HCT116 (cell line): ENCODE results near the gene ALDH1L2. TPM values are rescaled to one million over a fixed set of nuclear protein-coding genes. Genes with fewer than 3 reads are reported as not detected.

ENCODE experiments used
- ATAC-seq: fragments of 200-7000 bp; cut with Tn5 transposase; 2 replicates; pipeline ENCODE4 v1.9.1; 2020; ENCODE audit warnings: mild to moderate bottlenecking, moderate library complexity
- BruUV-seq: library from RNA; stranded (reverse); fragments of 400-500 nt; replicated peaks from 2 replicates; lab custom pipeline; 2021; lab: Mats Ljungman, UMichigan
- CTCF ChIA-PET: fragments of 300-600 bp; sonication (Branson Sonifier 250); formaldehyde crosslinking; loops from one replicate; lab custom pipeline; 2021; ENCODE audit warnings: antibody characterized with exemption; lab: Charles Lee
- POLR2A ChIA-PET: fragments of 300-600, 350-600 bp; sonication (Branson Sonifier 250); formaldehyde crosslinking; loops from one replicate; lab custom pipeline; 2021; ENCODE audit warnings: antibody characterized with exemption; lab: Charles Lee
- RAD21 ChIA-PET, 2 experiments: fragments of 300-600 bp; sonication (Branson Sonifier 250); formaldehyde crosslinking; loops; one replicate each; lab custom pipeline; 2023; ENCODE audit warnings: low total read pairs in 2 of 2; ENCODE audit not compliant: uncharacterized antibody in 2 of 2, unreplicated experiment in 2 of 2, low non-redundant PET in 1 of 2; lab: Charles Lee
- DNase-seq: peaks from one replicate; pipeline ENCODE4 v3.0.0-alpha.2; 2010; ENCODE audit warnings: low read depth, low spot score
- H2AFZ ChIP-seq: fragments of 200-600 bp; shearing (Covaris generic), sonication (generic); 2 replicates; pipeline ENCODE4 v1.6.1; 2017; ENCODE audit warnings: low read depth, mixed run types, mixed read lengths, antibody characterized with exemption, low read length; ENCODE audit not compliant: poor library complexity, severe bottlenecking
- H3K27ac ChIP-seq: 2 replicates; pipeline ENCODE4 v1.5.1; 2012; ENCODE audit warnings: low read depth, low read length
- H3K27me3 ChIP-seq: fragments of 200-600 bp; sonication (generic); 2 replicates; pipeline ENCODE4 v1.6.1; 2016; ENCODE audit warnings: mixed run types, low read length, mixed read lengths; ENCODE audit not compliant: insufficient read depth
- H3K36me3 ChIP-seq, 2 experiments: fragments of 200-500 bp in 1 of 2; fragments of 200-600 bp in 1 of 2; sonication (Bioruptor generic) in 1 of 2; sonication (generic) in 1 of 2; 2 replicates each; pipeline versions ENCODE4 v1.5.1 to v1.6.1; 2014 to 2016; ENCODE audit warnings: low read length in 2 of 2, inconsistent platforms in 1 of 2, mixed read lengths in 1 of 2, mixed run types in 1 of 2; ENCODE audit not compliant: insufficient read depth in 2 of 2, control insufficient read depth in 1 of 2
- H3K4me1 ChIP-seq, 2 experiments: fragments of 200-600 bp in 1 of 2; sonication (generic) in 1 of 2; 2 replicates each; pipeline versions ENCODE4 v1.5.1 to v1.6.1; 2012 to 2017; ENCODE audit warnings: low read length in 2 of 2, inconsistent platforms in 1 of 2, mild to moderate bottlenecking in 1 of 2, mixed read lengths in 1 of 2, mixed run types in 1 of 2, moderate library complexity in 1 of 2; ENCODE audit not compliant: insufficient read depth in 2 of 2, control insufficient read depth in 1 of 2
- H3K4me2 ChIP-seq: fragments of 200-600 bp; sonication (generic); 2 replicates; pipeline ENCODE4 v1.6.1; 2017; ENCODE audit warnings: mixed run types, low read length, mixed read lengths
- H3K4me3 ChIP-seq, 2 experiments: fragments of 200-600 bp in 1 of 2; sonication (generic) in 1 of 2; replicated peaks in 1 of 2; 2 replicates each; pipeline ENCODE4 v1.5.1; 2011 to 2016; ENCODE audit warnings: low read length in 2 of 2, control low read depth in 1 of 2, low read depth in 1 of 2, mild to moderate bottlenecking in 1 of 2, mixed read lengths in 1 of 2, mixed run types in 1 of 2
- H3K79me2 ChIP-seq: fragments of 200-600 bp; sonication (generic); 2 replicates; pipeline ENCODE4 v1.6.1; 2017; ENCODE audit warnings: mild to moderate bottlenecking, mixed run types, low read length, moderate library complexity, mixed read lengths; ENCODE audit not compliant: insufficient read depth
- H3K9ac ChIP-seq: fragments of 200-600 bp; sonication (generic); 2 replicates; pipeline ENCODE4 v1.6.1; 2016; ENCODE audit warnings: low read length, mixed read lengths
- H3K9me2 ChIP-seq: fragments of 200-600 bp; sonication (generic), shearing (Covaris generic); 2 replicates; pipeline ENCODE4 v1.6.1; 2017; ENCODE audit warnings: mixed run types, mild to moderate bottlenecking, moderate library complexity; ENCODE audit not compliant: insufficient read depth
- H3K9me3 ChIP-seq, 2 experiments: fragments of 200-500 bp in 1 of 2; fragments of 200-600 bp in 1 of 2; sonication (Bioruptor generic) in 1 of 2; sonication (generic) in 1 of 2; 2 replicates each; pipeline ENCODE4 v1.6.1; 2014 to 2017; ENCODE audit warnings: low read length in 2 of 2, mixed read lengths in 2 of 2, inconsistent platforms in 1 of 2, low read depth in 1 of 2, mild to moderate bottlenecking in 1 of 2, mixed run types in 1 of 2, moderate library complexity in 1 of 2; ENCODE audit not compliant: control insufficient read depth in 1 of 2, insufficient read depth in 1 of 2
- H4K20me1 ChIP-seq: fragments of 200-600 bp; sonication (generic), shearing (Covaris generic); 2 replicates; pipeline ENCODE4 v1.6.1; 2017; ENCODE audit warnings: mixed run types, mild to moderate bottlenecking, moderate library complexity; ENCODE audit not compliant: insufficient read depth
- CBX3 ChIP-seq: IDR thresholded peaks from 2 replicates; pipeline ENCODE4 v1.6.1; 2012; ENCODE audit warnings: low read depth
- EGR1 ChIP-seq: IDR thresholded peaks from 2 replicates; pipeline ENCODE4 v1.6.1; 2012; ENCODE audit warnings: low read depth
- ELF1 ChIP-seq: IDR thresholded peaks from 2 replicates; pipeline ENCODE4 v1.6.1; 2012; ENCODE audit warnings: low read depth, borderline replicate concordance
- JUND ChIP-seq: IDR thresholded peaks from 2 replicates; pipeline ENCODE4 v1.6.1; 2012
- SIN3A ChIP-seq: IDR thresholded peaks from 2 replicates; pipeline ENCODE4 v1.6.1; 2012; ENCODE audit warnings: low read depth
- TCF7L2 ChIP-seq: IDR thresholded peaks from 2 replicates; pipeline ENCODE4 v1.7.0; 2011; ENCODE audit warnings: borderline replicate concordance, inconsistent platforms; ENCODE audit not compliant: insufficient read depth, insufficient read length; ENCODE audit errors: extremely low read depth
- intact Hi-C: fragments of 100-400 bp; cut with micrococcal nuclease; formaldehyde crosslinking; loops from 2 replicates; pipeline ENCODE4 v1.10.0; 2022
- total RNA-seq: library from RNA; stranded (reverse); gene quantifications from one replicate; pipeline ENCODE4 v1.2.1, GENCODE V29; 2021; ENCODE audit not compliant: unreplicated experiment
- TF ChIP-seq, protein P1 (sequence below): IDR thresholded peaks from 2 replicates; pipeline ENCODE4 v1.6.1; 2012

The ALDH1L2 gene
- total RNA-seq, 1 experiment from 2014 or later, result 1.5 TPM

DNA sequence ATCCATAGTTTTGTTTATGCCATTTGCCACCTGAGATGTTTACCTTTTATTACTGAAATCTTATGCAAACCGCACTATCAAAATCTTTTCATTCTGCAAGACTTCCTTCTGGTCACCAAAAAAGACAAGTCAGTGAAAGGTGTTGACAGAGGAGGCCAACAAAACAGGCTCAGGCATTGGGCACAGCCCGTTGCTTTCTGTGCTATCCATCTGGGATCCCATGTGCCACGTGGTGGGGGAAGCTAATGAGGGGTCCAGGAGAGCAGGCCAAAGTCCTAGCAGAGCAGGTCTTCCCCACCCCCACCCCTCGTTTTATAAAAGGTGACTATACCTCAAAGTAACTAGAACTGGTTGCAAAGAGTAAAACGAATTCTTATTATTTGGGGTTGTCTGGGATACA, 1.2 kb downstream of the ALDH1L2 start:
- H2AFZ ChIP-seq, result no peak overlapping the region
- BruUV-seq, result no TSS peak
- H3K4me2 ChIP-seq, result no peak overlapping the region
- TF ChIP-seq JUND, result no peak
- H3K4me3 ChIP-seq, result no peak overlapping the region
- no peaks in the 10 kb centered on the region for H3K27me3 ChIP-seq
- RAD21 ChIA-PET, result no interaction called here
- POLR2A ChIA-PET, result no interaction called here
- no peaks in the 10 kb centered on the region for H3K9me2 ChIP-seq
- no peaks in the 10 kb centered on the region for H4K20me1 ChIP-seq
- H3K9me3 ChIP-seq, result no peaks in the 10 kb centered on the region
- DNase-seq, result no peak
- CTCF ChIA-PET, result interaction anchor here (1.5 kb wide), 1 partner anchor 701 kb away, joined by 3 read pairs; no protein-coding TSS in a partner anchor
- intact Hi-C loops, result no loop called here
- H3K79me2 ChIP-seq, result no peaks in the 10 kb centered on the region
- H3K36me3 ChIP-seq, result no peaks in the 10 kb centered on the region
- no peak for ATAC-seq
- no peak overlapping the region for H3K9ac ChIP-seq
- H3K27ac ChIP-seq, result no peak overlapping the region
- peaks cover 5 to 13% of the 10 kb centered on the region in 2 experiments; a peak in 2 of 4 replicates for H3K4me1 ChIP-seq

DNA sequence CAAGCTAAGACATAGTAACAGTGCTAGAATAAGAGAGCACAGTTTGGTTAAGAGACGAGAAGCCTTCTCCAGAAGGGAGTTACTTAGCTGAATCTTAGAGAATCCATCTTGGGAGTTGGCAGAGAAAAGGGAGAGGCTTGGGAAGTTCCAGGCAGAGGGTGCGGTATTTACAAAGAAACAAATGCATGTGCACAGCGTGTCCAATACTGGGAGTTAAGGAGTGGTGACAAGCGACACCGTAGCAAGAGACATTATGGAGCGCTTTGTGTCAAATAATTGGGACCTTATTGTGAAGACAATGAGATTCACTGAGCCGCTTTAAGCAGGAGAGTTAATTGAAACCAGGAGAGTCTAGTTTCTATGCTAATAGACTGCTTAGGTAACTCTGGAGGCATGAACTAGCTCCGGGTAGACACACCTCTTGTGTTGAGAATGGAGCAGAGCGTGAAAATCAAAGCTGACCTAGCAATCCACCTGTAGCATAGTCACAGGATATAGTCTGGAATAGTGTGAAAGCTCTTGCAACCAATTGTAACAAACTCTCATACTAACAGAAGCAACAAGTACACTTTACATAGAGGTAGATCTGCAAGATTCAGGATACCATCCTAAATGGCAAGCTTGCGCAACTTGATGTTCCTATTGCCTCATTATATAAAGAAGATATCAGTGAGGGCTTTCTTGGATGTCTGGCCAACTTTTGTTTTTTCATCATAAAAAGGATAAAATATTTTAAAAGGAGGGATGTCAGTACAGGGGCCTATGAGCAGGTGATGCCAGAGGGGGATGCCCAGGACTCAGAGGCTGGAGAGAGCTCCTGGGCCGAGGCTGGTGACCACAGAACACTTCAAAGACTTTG, 5.3 kb downstream of the ALDH1L2 start:
- Histone ChIP-seq H3K9me3 (no peaks in the 10 kb centered on the region), H3K27ac (no peak overlapping the region), H4K20me1 (no peaks in the 10 kb centered on the region), H2AFZ (no peak overlapping the region), H3K27me3 (no peaks in the 10 kb centered on the region), H3K4me1 (peaks cover 4% of the 10 kb centered on the region in 2 experiments; a peak in 2 of 4 replicates), H3K4me3 (no peak overlapping the region), H3K9me2 (no peaks in the 10 kb centered on the region), H3K4me2 (no peak overlapping the region), H3K36me3 (no peaks in the 10 kb centered on the region), H3K79me2 (no peaks in the 10 kb centered on the region), H3K9ac (no peak overlapping the region)
- DNase-seq (no peak), ATAC-seq (no peak)
- CTCF ChIA-PET, result no interaction called here
- intact Hi-C loops, result no loop called here
- no TSS peak for BruUV-seq
- POLR2A ChIA-PET, result no interaction called here
- RAD21 ChIA-PET, result no interaction called here
- TF ChIP-seq CBX3 (no peak), TCF7L2 (no peak), SIN3A (no peak), EGR1 (no peak), ELF1 (no peak)
- TF ChIP-seq, protein P1, sequence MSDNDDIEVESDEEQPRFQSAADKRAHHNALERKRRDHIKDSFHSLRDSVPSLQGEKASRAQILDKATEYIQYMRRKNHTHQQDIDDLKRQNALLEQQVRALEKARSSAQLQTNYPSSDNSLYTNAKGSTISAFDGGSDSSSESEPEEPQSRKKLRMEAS, result no peak
